IMR-90 (cell line): ENCODE data around the gene C5orf63.

ENCODE experiments used
- BHLHE40 ChIP-seq: fragments of 150-350 bp; IDR thresholded peaks from 2 replicates; pipeline ENCODE4 v1.6.1; 2016; ENCODE audit warnings: mild to moderate bottlenecking, low read depth, low read length
- CEBPB ChIP-seq: IDR thresholded peaks from 2 replicates; pipeline ENCODE4 v1.6.1; 2012; ENCODE audit warnings: low read depth, low read length, improper control_type of control experiment
- CTCF ChIP-seq: conservative IDR thresholded peaks from 2 replicates; pipeline ENCODE4 v1.5.1; 2012; ENCODE audit warnings: mild to moderate bottlenecking, low read depth, low read length, improper control_type of control experiment
- NFE2L2 ChIP-seq: fragments of 150-350 bp; IDR thresholded peaks from 2 replicates; pipeline ENCODE4 v1.6.1; 2016; ENCODE audit warnings: low read depth, mild to moderate bottlenecking, low read length
- RAD21 ChIP-seq: IDR thresholded peaks from 2 replicates; pipeline ENCODE4 v1.6.1; 2012; ENCODE audit warnings: low read length, improper control_type of control experiment
- USF2 ChIP-seq: fragments of 150-350 bp; IDR thresholded peaks from 2 replicates; pipeline ENCODE4 v1.6.1; 2017; ENCODE audit warnings: mild to moderate bottlenecking, antibody characterized with exemption, low read length, low read depth

GRCh38 chr5:127025467-127025866, 47.8 kb downstream of the C5orf63 start:
- no peak for TF ChIP-seq CEBPB
- no peak for TF ChIP-seq CTCF
- TF ChIP-seq USF2 = no peak
- no peak for TF ChIP-seq NFE2L2
- TF ChIP-seq RAD21 = no peak
- TF ChIP-seq BHLHE40 = no peak
